GM12878 (cell line): ENCODE data around the gene NUDT17. TPM values are rescaled to one million over a fixed set of nuclear protein-coding genes. Genes with fewer than 3 reads are reported as not detected.

Experiments used
- ATAC-seq: fragments of 200-7000 bp; cut with Tn5 transposase; 3 replicates; pipeline ENCODE4 v1.9.1; 2020; ENCODE audit warnings: mild to moderate bottlenecking, moderate library complexity
- BruUV-seq: library from RNA; stranded (reverse); fragments of 400-500 nt; replicated peaks from 2 replicates; lab custom pipeline; 2021; lab: Mats Ljungman, UMichigan
- CTCF ChIA-PET: fragments of 300-600 bp; sonication (Branson Sonifier 250); formaldehyde crosslinking; extraction: SDS; loops from one replicate; lab custom pipeline; 2021; ENCODE audit warnings: inconsistent platforms; lab: Yijun Ruan, JAX
- POLR2A ChIA-PET: fragments of 350-600 bp; formaldehyde crosslinking; extraction: SDS; loops from one replicate; lab custom pipeline; 2021; ENCODE audit warnings: inconsistent platforms; lab: Charles Lee
- RAD21 ChIA-PET: fragments of 300-600 bp; sonication (Branson Sonifier 250); formaldehyde crosslinking; loops from one replicate; lab custom pipeline; 2023; ENCODE audit warnings: antibody characterized with exemption; ENCODE audit not compliant: unreplicated experiment; lab: Charles Lee
- SMC1A ChIA-PET: fragments of 300-600 bp; sonication (Branson Sonifier 250); formaldehyde crosslinking; loops from one replicate; lab custom pipeline; 2023; ENCODE audit not compliant: unreplicated experiment, uncharacterized antibody; lab: Charles Lee
- DNase-seq: peaks from one replicate; pipeline ENCODE4 v3.0.0-alpha.2; 2011; ENCODE audit warnings: low read depth, low spot score
- FAIRE-seq: peaks from 3 replicates; lab custom pipeline; 2011; peaks lifted over from hg19 to GRCh38; lab: Jason Lieb, UNC
- H2AFZ ChIP-seq: 2 replicates; pipeline ENCODE4 v1.6.0; 2011; ENCODE audit warnings: low read depth, low read length, control low read depth; ENCODE audit not compliant: control insufficient read depth
- H3K27ac ChIP-seq: 2 replicates; pipeline ENCODE4 v1.5.1; 2011; ENCODE audit warnings: control low read depth; ENCODE audit not compliant: control insufficient read depth, insufficient read depth
- H3K27me3 ChIP-seq, 2 experiments: replicated peaks in 1 of 2; 2 replicates each; pipeline versions ENCODE4 v1.6.0 to v1.6.1; 2011; ENCODE audit warnings: low read length in 1 of 2; ENCODE audit not compliant: control insufficient read depth in 2 of 2, insufficient read depth in 2 of 2
- H3K36me3 ChIP-seq, 2 experiments: 2 replicates each; pipeline ENCODE4 v1.5.1; 2011; ENCODE audit warnings: low read length in 1 of 2; ENCODE audit not compliant: control insufficient read depth in 2 of 2, insufficient read depth in 2 of 2
- H3K4me1 ChIP-seq: 2 replicates; pipeline ENCODE4 v1.6.1; 2011; ENCODE audit warnings: mild to moderate bottlenecking, low read length, moderate library complexity, mixed read lengths; ENCODE audit not compliant: control insufficient read depth, insufficient read depth
- H3K4me2 ChIP-seq: 2 replicates; pipeline ENCODE4 v1.6.0; 2011; ENCODE audit warnings: control low read depth; ENCODE audit not compliant: control insufficient read depth, insufficient read depth
- H3K4me3 ChIP-seq: fragments of 200-600 bp; sonication (generic); 2 replicates; pipeline ENCODE4 v1.5.1; 2016
- H3K79me2 ChIP-seq: 2 replicates; pipeline ENCODE4 v1.6.0; 2011; ENCODE audit warnings: low read length; ENCODE audit not compliant: control insufficient read depth, insufficient read depth
- H3K9ac ChIP-seq: 2 replicates; pipeline ENCODE4 v1.8.0; 2011; ENCODE audit warnings: low read length, control low read depth, mixed read lengths; ENCODE audit not compliant: control insufficient read depth, insufficient read depth
- H3K9me3 ChIP-seq: replicated peaks from 3 replicates; pipeline ENCODE4 v1.5.1; 2011; ENCODE audit warnings: mild to moderate bottlenecking, low read length; ENCODE audit not compliant: control insufficient read depth, insufficient read depth
- H4K20me1 ChIP-seq: 2 replicates; pipeline ENCODE4 v1.6.0; 2011; ENCODE audit not compliant: control insufficient read depth, insufficient read depth
- CBX3 ChIP-seq: fragments of 200-600 bp; sonication (generic); IDR thresholded peaks from 2 replicates; pipeline ENCODE4 v1.6.1; 2016; ENCODE audit warnings: low read depth, borderline replicate concordance
- CREB1 ChIP-seq: IDR thresholded peaks from 2 replicates; pipeline ENCODE4 v1.6.1; 2012; ENCODE audit warnings: low read depth, mild to moderate bottlenecking, inconsistent platforms
- GABPA ChIP-seq: IDR thresholded peaks from 2 replicates; pipeline ENCODE4 v1.6.1; 2014; ENCODE audit warnings: antibody characterized with exemption, low read depth, mild to moderate bottlenecking, inconsistent platforms
- IRF3 ChIP-seq: fragments of 450-650 bp; IDR thresholded peaks from 2 replicates; pipeline ENCODE4 v1.6.1; 2014; ENCODE audit warnings: mild to moderate bottlenecking
- MEF2A ChIP-seq: IDR thresholded peaks from 2 replicates; pipeline ENCODE4 v1.6.1; 2011; ENCODE audit warnings: low read depth, mild to moderate bottlenecking, low read length, moderate library complexity; ENCODE audit not compliant: insufficient read depth
- PAX5 ChIP-seq: IDR thresholded peaks from 2 replicates; pipeline ENCODE4 v1.6.1; 2011; ENCODE audit warnings: low read depth, low read length, borderline replicate concordance
- POLR2A ChIP-seq: IDR thresholded peaks from 2 replicates; pipeline ENCODE4 v1.6.1; 2011; ENCODE audit warnings: low read depth, mild to moderate bottlenecking, low read length
- ZBTB11 ChIP-seq: fragments of 450-650 bp; formaldehyde crosslinking; IDR thresholded peaks from 2 replicates; pipeline ENCODE4 v1.5.0; 2022; ENCODE audit warnings: mild to moderate bottlenecking, missing genetic modification characterization
- WGBS: methylation state at CpG from one replicate; pipeline ENCODE4 v1.1.6; 2016; ENCODE audit warnings: low lambda C conversion rate; ENCODE audit not compliant: insufficient replicate concordance, insufficient coverage; ENCODE audit errors: missing lambda C conversion rate; 5-methylcytosine and 5-hydroxymethylcytosine counted together
- in situ Hi-C: fragments of 300-500 bp; cut with MboI; formaldehyde crosslinking; loops from 9 replicates; pipeline ENCODE4 v1.14.3; 2018; ENCODE audit warnings: mixed read lengths
- intact Hi-C: fragments of 100-400 bp; cut with micrococcal nuclease; formaldehyde crosslinking; loops from one replicate; pipeline ENCODE4 v1.14.2; 2022; ENCODE audit not compliant: unreplicated experiment
- polyA plus RNA-seq, 11 experiments: library from polyadenylated mRNA; depleted of rRNA in 4 of 11; unstranded in 6 of 11; stranded (reverse) in 5 of 11; fragments of >200 nt; fragmentation: Nextera tagmentation in 4 of 11; fragmentation: Illumina TruSeq in 1 of 11; extraction: Ambion mirVana in 4 of 11; extraction: Trizol in 1 of 11; gene quantifications; 1 replicate in 1 of 11; 2 replicates in 10 of 11; pipeline versions ENCODE4 v1.2.1 to v1.2.3, GENCODE V29; 2011 to 2016; ENCODE audit warnings: inconsistent platforms in 2 of 11, missing spikeins in 2 of 11, low read depth in 1 of 11
- total RNA-seq, 4 experiments: library from RNA; depleted of rRNA in 3 of 4; stranded (reverse); fragments of >200 nt in 3 of 4; fragmentation: Illumina TruSeq in 1 of 4; extraction: Trizol in 1 of 4; gene quantifications; 2 replicates each; pipeline versions ENCODE4 v1.2.1 to v1.2.3, GENCODE V29; 2013 to 2021

NUDT17 gene
- total and polyA plus RNA-seq, 10 of the 15 experiments (the other 5 are each of a cell fraction or from before 2014, with no cell fraction given), result 1.2 to 4.7 (median 4.0) TPM

GRCh38 chr1:145892486-145893087, 47.2 kb downstream of the NUDT17 start:
- H3K36me3 ChIP-seq, result no peaks in the 10 kb centered on the region
- no peak overlapping the region for H3K9ac ChIP-seq
- FAIRE-seq (no peak), ATAC-seq (no peak), DNase-seq (no peak)
- WGBS, result 61% methylated on average over 3 of the region's 3 CpGs
- H2AFZ ChIP-seq, result no peak overlapping the region
- H3K4me1 ChIP-seq, result no peaks in the 10 kb centered on the region
- POLR2A ChIA-PET, result interaction anchor here (1.0 kb wide), 1 partner anchor 72 kb away, joined by 4 read pairs; the partner anchor contains the start of genes ANKRD34A and POLR3GL
- no peak overlapping the region for H3K27ac ChIP-seq
- H4K20me1 ChIP-seq, result no peaks in the 10 kb centered on the region
- no peaks in the 10 kb centered on the region for H3K79me2 ChIP-seq
- no peaks in the 10 kb centered on the region for H3K27me3 ChIP-seq
- TF ChIP-seq POLR2A, result no peak
- no TSS peak for BruUV-seq
- RAD21 ChIA-PET, result interaction anchor here (0.7 to 2.8 kb wide), 8 partner anchors 10 to 120 kb away, joined by 3 to 10 read pairs (median 4); partner anchors contain the start of genes LIX1L and NUDT17
- SMC1A ChIA-PET, result interaction anchor here (0.9 to 2.7 kb wide), 17 partner anchors 15 to 139 kb away, joined by 3 to 12 read pairs (median 4); partner anchors contain the start of genes ANKRD34A, HJV, LIX1L and PIAS3
- in situ Hi-C loops, result no loop called here
- no peaks in the 10 kb centered on the region for H3K9me3 ChIP-seq
- CTCF ChIA-PET, result interaction anchor here (0.6 to 5.9 kb wide), 28 partner anchors 10 to 140 kb away, joined by 3 to 66 read pairs (median 6); partner anchors contain the start of genes ANKRD34A, HJV, ITGA10 and LIX1L
- no peak overlapping the region for H3K4me2 ChIP-seq
- H3K4me3 ChIP-seq, result no peak overlapping the region
- intact Hi-C loops, result loop anchor here (2.0 kb wide), 1 partner anchor 18 kb away; the partner anchor contains the start of gene ITGA10

- Histone ChIP-seq H3K36me3 (no peaks in the 10 kb centered on the region), H4K20me1 (no peaks in the 10 kb centered on the region), H3K4me2 (no peak overlapping the region), H3K4me3 (no peak overlapping the region), H3K79me2 (no peaks in the 10 kb centered on the region), H3K9ac (no peak overlapping the region), H3K4me1 (no peaks in the 10 kb centered on the region), H2AFZ (no peak overlapping the region), H3K27ac (no peak overlapping the region), H3K27me3 (no peaks in the 10 kb centered on the region), H3K9me3 (no peaks in the 10 kb centered on the region)
- ChIA-PET RAD21 (interaction anchor here (0.7 to 2.8 kb wide), 4 partner anchors 18 to 119 kb away, joined by 3 to 10 read pairs (median 6); partner anchors contain the start of genes LIX1L and NUDT17), POLR2A (no interaction called here), SMC1A (interaction anchor here (0.9 to 2.5 kb wide), 11 partner anchors 34 to 138 kb away, joined by 3 to 12 read pairs (median 4); partner anchors contain the start of genes ANKRD34A, PIAS3 and POLR3GL), CTCF (interaction anchor here (0.6 to 5.9 kb wide), 19 partner anchors 9 to 139 kb away, joined by 3 to 66 read pairs (median 8); partner anchors contain the start of genes ANKRD34A, HJV, ITGA10 and LIX1L)
- FAIRE-seq (no peak), ATAC-seq (no peak), DNase-seq (no peak)
- intact Hi-C loops, result loop anchor here (2.0 kb wide), 1 partner anchor 17 kb away; the partner anchor contains the start of gene ITGA10
- in situ Hi-C loops, result no loop called here
- 51% methylated on average over 7 of the region's 7 CpGs for WGBS
- no TSS peak for BruUV-seq
- TF ChIP-seq MEF2A (no peak), IRF3 (no peak), CREB1 (no peak), PAX5 (no peak), GABPA (no peak), CBX3 (no peak), ZBTB11 (CRISPR knock-in tag) (no peak)
Observed at GRCh38 chr1:145893306-145894055, 48.1 kb downstream of the NUDT17 start.
